HG03060 (cell line): ENCODE data around the gene VIPR2.

Experiments used
- ATAC-seq: cut with Tn5 transposase; IDR thresholded peaks from one replicate; pipeline ENCODE4 v1.9.1; 2021; ENCODE audit warnings: low read depth, moderate number of reproducible peaks; ENCODE audit not compliant: unreplicated experiment

The VIPR2 gene

GRCh38 chr7:159031135-159031701 is 113.4 kb downstream of the VIPR2 start:
- no peak for ATAC-seq

GRCh38 chr7:159030490-159031134 is 114.1 kb downstream of the VIPR2 start:
- no peak for ATAC-seq

GRCh38 chr7:159028508-159029401 is 115.9 kb downstream of the VIPR2 start:
- ATAC-seq, result no peak

- no peak for ATAC-seq
Measured at GRCh38 chr7:159027789-159028507, 116.7 kb downstream of the VIPR2 start.

GRCh38 chr7:159027056-159027788 is 117.4 kb downstream of the VIPR2 start:
- no peak for ATAC-seq

- no peak for ATAC-seq
Measured at GRCh38 chr7:159026271-159027055, 118.2 kb downstream of the VIPR2 start.

- no peak for ATAC-seq
Measured at GRCh38 chr7:159025161-159025779, 119.4 kb downstream of the VIPR2 start.

GRCh38 chr7:159024280-159024951 is 120.3 kb downstream of the VIPR2 start:
- no peak for ATAC-seq

GRCh38 chr7:159023746-159024145 is 120.9 kb downstream of the VIPR2 start:
- no peak for ATAC-seq

GRCh38 chr7:159023206-159023605 is 121.5 kb downstream of the VIPR2 start:
- no peak for ATAC-seq

- no peak for ATAC-seq
Measured at GRCh38 chr7:159022238-159022993, 122.3 kb downstream of the VIPR2 start.

- no peak for ATAC-seq
Measured at GRCh38 chr7:159020987-159021386, 123.7 kb downstream of the VIPR2 start.

- no peak for ATAC-seq
Measured at GRCh38 chr7:159019111-159019510, 125.6 kb downstream of the VIPR2 start.

GRCh38 chr7:159017741-159018140 is 126.9 kb downstream of the VIPR2 start:
- ATAC-seq, result no peak

- ATAC-seq, result no peak
Measured at GRCh38 chr7:159017210-159017609, 127.5 kb downstream of the VIPR2 start.

GRCh38 chr7:159016591-159016990 is 128.1 kb downstream of the VIPR2 start:
- ATAC-seq, result no peak

GRCh38 chr7:159015454-159016410 is 128.9 kb downstream of the VIPR2 start:
- ATAC-seq, result no peak
